Panc1 (cell line): ENCODE results near the gene CDH13. TPM values are rescaled to one million over a fixed set of nuclear protein-coding genes. Genes with fewer than 3 reads are reported as not detected.

Experiments used
- ATAC-seq: fragments of 200-7000 bp; cut with Tn5 transposase; 2 replicates; pipeline ENCODE4 v1.9.1; 2020; ENCODE audit warnings: mild to moderate bottlenecking, moderate library complexity
- BruUV-seq: library from RNA; stranded (reverse); fragments of 400-500 nt; replicated peaks from 2 replicates; lab custom pipeline; 2021; lab: Mats Ljungman, UMichigan
- CTCF ChIA-PET: fragments of 300-600 bp; sonication (Branson Sonifier 250); formaldehyde crosslinking; loops from one replicate; lab custom pipeline; 2022; ENCODE audit warnings: antibody characterized with exemption; lab: Charles Lee
- POLR2A ChIA-PET: fragments of 300-600 bp; sonication (Branson Sonifier 250); formaldehyde crosslinking; loops from one replicate; lab custom pipeline; 2022; ENCODE audit warnings: antibody characterized with exemption; lab: Charles Lee
- DNase-seq: peaks from one replicate; pipeline ENCODE4 v3.0.0-alpha.2; 2010; ENCODE audit warnings: low read depth, low spot score
- H3K27ac ChIP-seq: 2 replicates; pipeline ENCODE4 v1.5.1; 2011; ENCODE audit warnings: mild to moderate bottlenecking, low read length, inconsistent platforms
- H3K27me3 ChIP-seq: fragments of 200-500 bp; sonication (Bioruptor generic); 2 replicates; pipeline ENCODE4 v1.6.0; 2014; ENCODE audit warnings: low read length, inconsistent platforms; ENCODE audit not compliant: control insufficient read depth, insufficient read depth
- H3K36me3 ChIP-seq: fragments of 200-500 bp; sonication (Bioruptor generic); 2 replicates; pipeline ENCODE4 v1.5.1; 2014; ENCODE audit warnings: inconsistent platforms, mild to moderate bottlenecking, low read length, moderate library complexity; ENCODE audit not compliant: control insufficient read depth, insufficient read depth
- H3K4me1 ChIP-seq: 2 replicates; pipeline ENCODE4 v1.5.1; 2011; ENCODE audit warnings: inconsistent platforms, mild to moderate bottlenecking, low read length, moderate library complexity; ENCODE audit not compliant: control insufficient read depth, insufficient read depth
- H3K4me3 ChIP-seq, 2 experiments: 2 replicates each; pipeline ENCODE4 v1.5.1; 2011 to 2012; ENCODE audit warnings: low read depth in 2 of 2, low read length in 2 of 2, mild to moderate bottlenecking in 2 of 2, inconsistent platforms in 1 of 2, moderate library complexity in 1 of 2
- H3K9me3 ChIP-seq: fragments of 200-500 bp; sonication (Bioruptor generic); 2 replicates; pipeline ENCODE4 v1.5.1; 2014; ENCODE audit warnings: low read depth, mild to moderate bottlenecking, inconsistent platforms, low read length, moderate library complexity; ENCODE audit not compliant: control insufficient read depth, insufficient read depth
- POLR2AphosphoS5 ChIP-seq: IDR thresholded peaks from 2 replicates; pipeline ENCODE4 v1.6.1; 2012; ENCODE audit warnings: mild to moderate bottlenecking, low read depth, low read length, moderate library complexity
- SIN3A ChIP-seq: IDR thresholded peaks from 2 replicates; pipeline ENCODE4 v1.6.1; 2012; ENCODE audit warnings: low read depth, mild to moderate bottlenecking, low read length, moderate library complexity, borderline replicate concordance; ENCODE audit not compliant: insufficient read depth
- TCF7L2 ChIP-seq: IDR thresholded peaks from 2 replicates; pipeline ENCODE4 v1.6.1; 2011; ENCODE audit warnings: mild to moderate bottlenecking, low read depth, low read length, inconsistent platforms
- in situ Hi-C: cut with HindIII; loops from 2 replicates; pipeline ENCODE4 v1.10.0; 2016; ENCODE audit warnings: low sequenced_read_pairs, low pct_unique_long_range_greater_than_20kb
- intact Hi-C: fragments of 100-400 bp; cut with micrococcal nuclease; formaldehyde crosslinking; loops from one replicate; pipeline ENCODE4 v1.10.0; 2022; ENCODE audit not compliant: unreplicated experiment
- total RNA-seq: library from RNA; stranded (reverse); gene quantifications from one replicate; pipeline ENCODE4 v1.2.1, GENCODE V29; 2021; ENCODE audit not compliant: unreplicated experiment
- TF ChIP-seq, protein P1 (sequence below), 2 experiments: IDR thresholded peaks; 2 replicates each; pipeline ENCODE4 v1.6.1; 2011 to 2012; ENCODE audit warnings: low read depth in 2 of 2, control low read depth in 1 of 2, low read length in 1 of 2, mild to moderate bottlenecking in 1 of 2, moderate library complexity in 1 of 2; ENCODE audit not compliant: insufficient read depth in 1 of 2
- TF ChIP-seq, protein P2 (sequence below): fragments of 450-650 bp; IDR thresholded peaks from 2 replicates; pipeline ENCODE4 v1.5.1; 2017; ENCODE audit warnings: mild to moderate bottlenecking

The CDH13 gene
- total RNA-seq, 1 experiment from 2014 or later, result not detected

DNA sequence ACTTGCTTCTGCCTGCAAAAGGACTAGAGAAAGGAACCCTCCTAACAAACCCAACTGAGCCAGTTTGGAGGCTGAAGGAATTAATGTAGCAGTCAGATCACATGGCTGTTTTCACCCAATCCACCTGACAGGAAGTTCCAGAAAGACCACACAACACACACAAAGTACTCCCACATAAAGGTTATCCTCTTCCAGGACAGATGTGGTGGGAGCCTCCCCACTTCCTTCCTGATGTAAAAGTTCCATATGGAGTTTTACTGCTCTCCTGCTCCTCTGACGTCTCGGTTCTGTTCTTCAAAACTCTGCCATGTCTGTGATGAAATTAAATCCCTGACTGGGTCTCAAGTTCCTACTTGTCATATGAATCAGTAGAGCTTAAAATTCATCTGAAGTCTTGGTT is 684.0 kb downstream of the CDH13 start:
- DNase-seq, result no peak
- ATAC-seq, result no peak
- in situ Hi-C loops, result no loop called here
- POLR2A ChIA-PET, result no interaction called here
- TF ChIP-seq, protein P1, sequence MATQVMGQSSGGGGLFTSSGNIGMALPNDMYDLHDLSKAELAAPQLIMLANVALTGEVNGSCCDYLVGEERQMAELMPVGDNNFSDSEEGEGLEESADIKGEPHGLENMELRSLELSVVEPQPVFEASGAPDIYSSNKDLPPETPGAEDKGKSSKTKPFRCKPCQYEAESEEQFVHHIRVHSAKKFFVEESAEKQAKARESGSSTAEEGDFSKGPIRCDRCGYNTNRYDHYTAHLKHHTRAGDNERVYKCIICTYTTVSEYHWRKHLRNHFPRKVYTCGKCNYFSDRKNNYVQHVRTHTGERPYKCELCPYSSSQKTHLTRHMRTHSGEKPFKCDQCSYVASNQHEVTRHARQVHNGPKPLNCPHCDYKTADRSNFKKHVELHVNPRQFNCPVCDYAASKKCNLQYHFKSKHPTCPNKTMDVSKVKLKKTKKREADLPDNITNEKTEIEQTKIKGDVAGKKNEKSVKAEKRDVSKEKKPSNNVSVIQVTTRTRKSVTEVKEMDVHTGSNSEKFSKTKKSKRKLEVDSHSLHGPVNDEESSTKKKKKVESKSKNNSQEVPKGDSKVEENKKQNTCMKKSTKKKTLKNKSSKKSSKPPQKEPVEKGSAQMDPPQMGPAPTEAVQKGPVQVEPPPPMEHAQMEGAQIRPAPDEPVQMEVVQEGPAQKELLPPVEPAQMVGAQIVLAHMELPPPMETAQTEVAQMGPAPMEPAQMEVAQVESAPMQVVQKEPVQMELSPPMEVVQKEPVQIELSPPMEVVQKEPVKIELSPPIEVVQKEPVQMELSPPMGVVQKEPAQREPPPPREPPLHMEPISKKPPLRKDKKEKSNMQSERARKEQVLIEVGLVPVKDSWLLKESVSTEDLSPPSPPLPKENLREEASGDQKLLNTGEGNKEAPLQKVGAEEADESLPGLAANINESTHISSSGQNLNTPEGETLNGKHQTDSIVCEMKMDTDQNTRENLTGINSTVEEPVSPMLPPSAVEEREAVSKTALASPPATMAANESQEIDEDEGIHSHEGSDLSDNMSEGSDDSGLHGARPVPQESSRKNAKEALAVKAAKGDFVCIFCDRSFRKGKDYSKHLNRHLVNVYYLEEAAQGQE (IDR thresholded peaks at IDR 0.05; ENCODE audit: insufficient read depth in 1 of 2, low read depth in 2 of 2, low read length in 1 of 2), result no peak
- TF ChIP-seq TCF7L2 (no peak), SIN3A (no peak), POLR2AphosphoS5 (no peak)
- TF ChIP-seq, protein P2, sequence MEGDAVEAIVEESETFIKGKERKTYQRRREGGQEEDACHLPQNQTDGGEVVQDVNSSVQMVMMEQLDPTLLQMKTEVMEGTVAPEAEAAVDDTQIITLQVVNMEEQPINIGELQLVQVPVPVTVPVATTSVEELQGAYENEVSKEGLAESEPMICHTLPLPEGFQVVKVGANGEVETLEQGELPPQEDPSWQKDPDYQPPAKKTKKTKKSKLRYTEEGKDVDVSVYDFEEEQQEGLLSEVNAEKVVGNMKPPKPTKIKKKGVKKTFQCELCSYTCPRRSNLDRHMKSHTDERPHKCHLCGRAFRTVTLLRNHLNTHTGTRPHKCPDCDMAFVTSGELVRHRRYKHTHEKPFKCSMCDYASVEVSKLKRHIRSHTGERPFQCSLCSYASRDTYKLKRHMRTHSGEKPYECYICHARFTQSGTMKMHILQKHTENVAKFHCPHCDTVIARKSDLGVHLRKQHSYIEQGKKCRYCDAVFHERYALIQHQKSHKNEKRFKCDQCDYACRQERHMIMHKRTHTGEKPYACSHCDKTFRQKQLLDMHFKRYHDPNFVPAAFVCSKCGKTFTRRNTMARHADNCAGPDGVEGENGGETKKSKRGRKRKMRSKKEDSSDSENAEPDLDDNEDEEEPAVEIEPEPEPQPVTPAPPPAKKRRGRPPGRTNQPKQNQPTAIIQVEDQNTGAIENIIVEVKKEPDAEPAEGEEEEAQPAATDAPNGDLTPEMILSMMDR, result no peak
- no peaks in the 10 kb centered on the region for H3K36me3 ChIP-seq
- intact Hi-C loops, result no loop called here
- no peaks in the 10 kb centered on the region for H3K4me1 ChIP-seq
- H3K9me3 ChIP-seq, result no peaks in the 10 kb centered on the region
- no TSS peak for BruUV-seq
- no peak overlapping the region for H3K27ac ChIP-seq
- H3K4me3 ChIP-seq, result no peak overlapping the region
- CTCF ChIA-PET, result no interaction called here
- no peaks in the 10 kb centered on the region; the same call in 1 of the 2 replicates for H3K27me3 ChIP-seq

DNA sequence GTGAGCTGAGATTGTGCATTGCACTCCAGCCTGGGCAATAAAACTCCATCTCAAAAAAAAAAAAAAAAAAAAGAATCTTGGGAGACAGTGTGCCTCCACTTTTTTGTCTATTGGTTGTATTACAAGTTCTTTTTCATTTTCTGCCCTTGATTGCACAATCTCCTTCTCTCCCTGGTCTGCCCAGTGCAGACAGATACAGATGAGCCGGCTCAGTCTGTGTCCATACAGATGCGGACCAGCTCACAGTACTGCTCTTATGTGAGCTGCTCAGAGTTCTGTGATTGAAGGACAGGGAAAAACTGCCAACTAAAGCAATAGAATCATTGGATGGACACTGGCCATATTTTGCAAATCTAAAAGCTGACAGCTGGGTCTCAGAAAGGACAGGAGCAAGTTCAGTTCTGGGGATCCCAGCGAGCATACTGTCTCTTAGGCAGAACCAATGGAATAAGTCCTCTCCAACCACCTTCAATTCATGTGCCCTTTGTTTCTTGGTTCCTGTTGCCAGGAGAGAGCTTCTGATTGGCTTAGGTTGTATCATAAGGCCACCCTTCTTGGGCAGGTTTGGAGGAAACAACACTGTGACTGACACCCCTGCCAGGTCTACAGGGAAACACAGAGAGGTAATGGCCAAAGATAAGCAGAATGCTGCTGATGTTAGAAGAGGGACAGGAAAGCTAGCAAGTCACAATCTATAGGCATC is 685.4 kb downstream of the CDH13 start:
- POLR2A ChIA-PET, result no interaction called here
- intact Hi-C loops, result no loop called here

More for the DNA sequence above, 685.4 kb downstream of the CDH13 start:
- in situ Hi-C loops, result no loop called here
- no peak for TF ChIP-seq TCF7L2
- TF ChIP-seq, protein P1 (IDR thresholded peaks at IDR 0.05; ENCODE audit: insufficient read depth in 1 of 2, low read depth in 2 of 2, low read length in 1 of 2), result no peak
- TF ChIP-seq, protein P2, result no peak
- no peak for TF ChIP-seq POLR2AphosphoS5
- TF ChIP-seq SIN3A, result no peak
- Histone ChIP-seq H3K27me3 (no peaks in the 10 kb centered on the region; the same call in 1 of the 2 replicates), H3K4me1 (no peaks in the 10 kb centered on the region), H3K9me3 (no peaks in the 10 kb centered on the region), H3K4me3 (no peak overlapping the region), H3K27ac (no peak overlapping the region), H3K36me3 (no peaks in the 10 kb centered on the region)
- no peak for ATAC-seq
- CTCF ChIA-PET, result no interaction called here
- no peak for DNase-seq
- no TSS peak for BruUV-seq
